Neural progenitor cell (in vitro differentiated cells): ENCODE measurements around the gene IL3RA. TPM values are rescaled to one million over a fixed set of nuclear protein-coding genes. Genes with fewer than 3 reads are reported as not detected.

ENCODE experiments used
- DNase-seq: peaks from one replicate; pipeline ENCODE4 v3.0.0-alpha.2; 2016; ENCODE audit warnings: low spot score
- H2AFZ ChIP-seq: fragments of 200-600 bp; sonication (generic); replicated peaks from 2 replicates; pipeline ENCODE4 v1.6.1; 2016; ENCODE audit warnings: antibody characterized with exemption
- H3F3A ChIP-seq: fragments of 200-600 bp; sonication (generic); 2 replicates; pipeline ENCODE4 v1.6.1; 2016; ENCODE audit warnings: antibody characterized with exemption, low read depth
- H3K27ac ChIP-seq: fragments of 200-600 bp; sonication (generic); 2 replicates; pipeline ENCODE4 v1.5.1; 2016; ENCODE audit warnings: mild to moderate bottlenecking
- H3K27me3 ChIP-seq: fragments of 200-600 bp; sonication (generic); 2 replicates; pipeline ENCODE4 v1.6.1; 2016; ENCODE audit warnings: mild to moderate bottlenecking, moderate library complexity
- H3K36me3 ChIP-seq: fragments of 200-600 bp; sonication (generic); 2 replicates; pipeline ENCODE4 v1.5.1; 2016
- H3K4me1 ChIP-seq: fragments of 200-600 bp; sonication (generic); 2 replicates; pipeline ENCODE4 v1.6.1; 2016; ENCODE audit warnings: mixed run types
- H3K4me2 ChIP-seq: fragments of 200-600 bp; sonication (generic); 2 replicates; pipeline ENCODE4 v1.6.1; 2016
- H3K4me3 ChIP-seq: fragments of 200-600 bp; sonication (generic); 2 replicates; pipeline ENCODE4 v1.5.1; 2016
- H3K79me2 ChIP-seq: fragments of 200-600 bp; sonication (generic); 2 replicates; pipeline ENCODE4 v1.6.1; 2016; ENCODE audit warnings: low read depth
- H3K9ac ChIP-seq: fragments of 200-600 bp; sonication (generic); 2 replicates; pipeline ENCODE4 v1.6.1; 2016
- H3K9me3 ChIP-seq: fragments of 200-600 bp; sonication (generic); 2 replicates; pipeline ENCODE4 v1.5.1; 2016; ENCODE audit warnings: low read depth
- H4K20me1 ChIP-seq: fragments of 200-600 bp; sonication (generic); 2 replicates; pipeline ENCODE4 v1.6.1; 2016; ENCODE audit warnings: low read depth
- H3K27ac Mint-ChIP-seq: 3 replicates; pipeline ENCODE4 v1.8.0; 2021; ENCODE audit warnings: mixed read lengths
- H3K27me3 Mint-ChIP-seq: 2 replicates; pipeline ENCODE4 v1.8.0; 2022; ENCODE audit warnings: low read depth, mild to moderate bottlenecking, inconsistent platforms, moderate library complexity, mixed read lengths; ENCODE audit not compliant: insufficient read depth
- H3K36me3 Mint-ChIP-seq: 3 replicates; pipeline ENCODE4 v1.8.0; 2021; ENCODE audit warnings: mixed read lengths
- H3K4me1 Mint-ChIP-seq: 3 replicates; pipeline ENCODE4 v1.8.0; 2021; ENCODE audit warnings: mixed read lengths
- H3K4me3 Mint-ChIP-seq: 3 replicates; pipeline ENCODE4 v1.8.0; 2021; ENCODE audit warnings: mild to moderate bottlenecking, moderate library complexity, mixed read lengths
- H3K9me3 Mint-ChIP-seq: 3 replicates; pipeline ENCODE4 v1.8.0; 2020; ENCODE audit warnings: mixed read lengths
- CTCF ChIP-seq: fragments of 200-600 bp; sonication (generic); IDR thresholded peaks from 2 replicates; pipeline ENCODE4 v1.5.1; 2017; ENCODE audit warnings: antibody characterized with exemption, mild to moderate bottlenecking
- EZH2 ChIP-seq: fragments of 200-600 bp; sonication (generic); IDR thresholded peaks from 2 replicates; pipeline ENCODE4 v1.6.1; 2017; ENCODE audit warnings: antibody characterized with exemption, mild to moderate bottlenecking, moderate library complexity
- EZH2phosphoT487 ChIP-seq: fragments of 200-600 bp; sonication (generic); IDR thresholded peaks from 2 replicates; pipeline ENCODE4 v1.6.1; 2017; ENCODE audit warnings: antibody characterized with exemption
- total RNA-seq: library from RNA; depleted of rRNA; stranded (reverse); fragments of >200 nt; gene quantifications from 2 replicates; pipeline ENCODE4 v1.2.3, GENCODE V29; 2015; ENCODE audit warnings: low replicate concordance

The IL3RA gene
- total RNA-seq, 1 donor from 2014 or later, result not detected

- H3K4me1 Mint-ChIP-seq, result no peaks in the 10 kb centered on the region
- H4K20me1 ChIP-seq, result no peaks in the 10 kb centered on the region
- H3K27ac ChIP-seq, result no peak overlapping the region
- no peak overlapping the region for H3K4me3 Mint-ChIP-seq
- peaks cover 35% of the 10 kb centered on the region for H3K9me3 Mint-ChIP-seq
- H3K4me3 ChIP-seq, result no peak overlapping the region
- no peak overlapping the region for H3K27ac Mint-ChIP-seq
- H3K9ac ChIP-seq, result no peak overlapping the region
- H2AFZ ChIP-seq, result no peak overlapping the region
- peaks cover 49% of the 10 kb centered on the region for H3K36me3 Mint-ChIP-seq
- no peaks in the 10 kb centered on the region for H3K27me3 ChIP-seq
- H3K4me2 ChIP-seq, result no peak overlapping the region
- peaks cover 8% of the 10 kb centered on the region for H3K27me3 Mint-ChIP-seq
- no peak for TF ChIP-seq CTCF
- TF ChIP-seq EZH2phosphoT487, result no peak
- no peak for TF ChIP-seq EZH2
- peaks cover 18% of the 10 kb centered on the region for H3K36me3 ChIP-seq
- no peaks in the 10 kb centered on the region for H3K9me3 ChIP-seq
- DNase-seq, result no peak
- peaks cover 5% of the 10 kb centered on the region for H3K4me1 ChIP-seq
- H3K79me2 ChIP-seq, result no peaks in the 10 kb centered on the region
- H3F3A ChIP-seq, result peaks cover 21% of the 10 kb centered on the region
Measured at GRCh38 chrX:1421433-1422134, 85.0 kb downstream of the IL3RA start.

- Mint-ChIP-seq H3K4me1 (no peaks in the 10 kb centered on the region), H3K4me3 (no peak overlapping the region), H3K27ac (no peak overlapping the region), H3K9me3 (peaks cover 35% of the 10 kb centered on the region), H3K36me3 (peaks cover 53% of the 10 kb centered on the region), H3K27me3 (peaks cover 8% of the 10 kb centered on the region)
- H3K27me3 ChIP-seq, result no peaks in the 10 kb centered on the region
- no peaks in the 10 kb centered on the region for H3K79me2 ChIP-seq
- H3K4me1 ChIP-seq, result peaks cover 5% of the 10 kb centered on the region
- no peak for TF ChIP-seq CTCF
- peaks cover 21% of the 10 kb centered on the region for H3F3A ChIP-seq
- H3K27ac ChIP-seq, result no peak overlapping the region
- no peaks in the 10 kb centered on the region for H3K9me3 ChIP-seq
- no peak overlapping the region for H3K4me3 ChIP-seq
- no peaks in the 10 kb centered on the region for H4K20me1 ChIP-seq
- no peak overlapping the region for H3K4me2 ChIP-seq
- no peak overlapping the region for H3K9ac ChIP-seq
- H3K36me3 ChIP-seq, result peaks cover 18% of the 10 kb centered on the region
- DNase-seq, result no peak
- no peak overlapping the region for H2AFZ ChIP-seq
Measured at GRCh38 chrX:1422135-1422465, 85.5 kb downstream of the IL3RA start.

GRCh38 chrX:1423215-1423614, 86.6 kb downstream of the IL3RA start:
- no peak for DNase-seq
- Mint-ChIP-seq H3K36me3 (peaks cover 57% of the 10 kb centered on the region), H3K4me1 (no peaks in the 10 kb centered on the region), H3K9me3 (peaks cover 35% of the 10 kb centered on the region), H3K4me3 (no peak overlapping the region), H3K27me3 (peaks cover 8% of the 10 kb centered on the region), H3K27ac (no peak overlapping the region)
- Histone ChIP-seq H3K27me3 (no peaks in the 10 kb centered on the region), H2AFZ (no peak overlapping the region), H3K4me3 (no peak overlapping the region), H3K36me3 (peaks cover 18% of the 10 kb centered on the region), H3K27ac (no peak overlapping the region), H3K9ac (no peak overlapping the region), H4K20me1 (no peaks in the 10 kb centered on the region), H3K79me2 (no peaks in the 10 kb centered on the region), H3K4me2 (no peak overlapping the region), H3F3A (peaks cover 16% of the 10 kb centered on the region), H3K4me1 (peaks cover 5% of the 10 kb centered on the region), H3K9me3 (no peaks in the 10 kb centered on the region)
- no peak for TF ChIP-seq CTCF
- no peak for TF ChIP-seq EZH2
- TF ChIP-seq EZH2phosphoT487, result no peak
